ENCODE measurements around the gene TMEM69.
"Not testable (repeated sequence)": the region's sequence is repeated elsewhere in the genome, so short reads cannot be mapped to it uniquely, and the experiment has no call there.

Gene TMEM69

GRCh38 chr1:45687754-45688740, at the start of gene TMEM69:
Gene TMEM69, plus strand, starts transcription at chr1:45688181. Its CDS starts 2,888 bp downstream, at chr1:45691069.
- DNase-seq = peak; percentile 92

- DNase-seq = no peak
Measured at GRCh38 chr1:45640293-45640692, 47.7 kb upstream of the TMEM69 start.

GRCh38 chr1:45643321-45643720, 44.7 kb upstream of the TMEM69 start:
- no peak for DNase-seq

DNA sequence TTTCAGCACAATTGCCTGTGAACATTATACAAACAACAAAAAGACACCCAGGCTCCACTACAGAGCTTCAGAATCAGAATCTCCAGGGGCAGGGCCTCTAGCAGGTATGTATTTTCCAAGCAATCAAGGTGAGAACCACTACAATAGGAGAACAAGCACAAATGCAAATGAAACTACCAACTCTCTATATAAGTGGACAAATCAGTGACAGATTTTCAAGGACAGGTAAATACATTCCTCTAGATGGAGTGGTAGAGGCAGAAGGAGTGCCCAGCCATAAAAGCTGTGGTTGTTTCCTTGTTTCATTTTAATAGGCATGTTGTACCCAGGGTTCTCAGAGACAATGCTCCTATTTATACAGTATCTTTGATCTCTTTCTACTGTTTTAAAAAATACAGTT, 44.0 kb upstream of the TMEM69 start:
- DNase-seq = no peak

DNA sequence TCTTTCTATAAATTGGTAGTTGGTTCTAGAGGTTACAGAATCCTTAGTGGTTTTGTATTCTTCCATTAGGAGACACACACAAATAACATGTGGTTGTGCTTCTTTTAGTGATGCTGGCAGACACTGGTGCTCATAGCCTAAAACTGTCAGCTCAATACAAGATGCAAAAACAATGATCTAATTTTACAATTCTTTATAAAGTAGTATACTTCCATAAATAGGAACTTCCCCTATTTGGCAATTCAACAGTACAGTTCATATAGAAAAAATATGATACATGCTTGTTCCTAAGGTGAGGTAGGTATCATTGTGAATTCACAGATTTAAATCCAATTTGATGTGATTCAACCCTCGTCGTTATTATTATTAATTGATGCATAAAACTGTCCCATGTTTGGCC, 43.3 kb upstream of the TMEM69 start:
- DNase-seq = no peak

- no peak for DNase-seq
Measured at GRCh38 chr1:45647248-45648021, 40.5 kb upstream of the TMEM69 start.

- no peak for DNase-seq
Measured at GRCh38 chr1:45654540-45655280, 33.3 kb upstream of the TMEM69 start.

- DNase-seq = no peak
Measured at GRCh38 chr1:45656573-45657226, 31.3 kb upstream of the TMEM69 start.

DNA sequence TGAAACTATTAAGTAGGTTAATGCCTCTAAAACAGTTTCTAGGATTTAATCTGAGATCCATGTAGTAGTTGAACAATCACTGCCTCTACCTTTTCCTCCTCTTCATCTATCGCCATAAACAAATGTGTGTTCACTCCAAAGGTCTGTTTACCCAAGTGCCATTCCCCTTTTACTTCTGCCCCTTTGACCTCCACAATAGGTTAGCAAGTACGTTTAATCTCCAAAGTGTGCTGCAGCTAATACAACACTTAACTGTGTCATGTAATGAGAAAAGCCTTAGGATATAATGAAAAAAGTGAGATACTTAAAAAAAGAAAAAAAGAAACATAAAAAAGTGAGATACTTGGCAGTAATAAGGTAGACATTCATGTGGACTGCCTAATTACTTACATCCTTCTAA, 29.8 kb upstream of the TMEM69 start:
- no peak for DNase-seq

DNA sequence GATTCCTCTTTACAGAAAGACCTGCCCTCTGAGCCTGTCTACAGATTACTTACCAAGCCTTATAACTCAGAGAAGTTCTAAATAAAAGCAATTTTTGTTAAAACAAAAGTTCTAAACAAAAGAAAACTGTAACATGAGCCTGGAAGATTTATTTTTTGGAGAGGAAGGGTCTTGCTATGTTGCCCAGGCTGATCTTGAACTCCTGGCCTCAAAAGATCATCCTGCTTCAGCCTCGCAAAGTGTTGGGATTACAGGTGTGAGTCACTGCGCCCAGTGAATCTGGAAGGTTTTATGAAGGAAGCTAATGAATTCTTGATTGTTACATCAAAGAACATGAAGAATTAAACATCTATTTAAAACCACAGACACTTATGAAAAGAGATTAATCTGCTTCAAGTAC, 28.8 kb upstream of the TMEM69 start:
- DNase-seq = no peak

DNA sequence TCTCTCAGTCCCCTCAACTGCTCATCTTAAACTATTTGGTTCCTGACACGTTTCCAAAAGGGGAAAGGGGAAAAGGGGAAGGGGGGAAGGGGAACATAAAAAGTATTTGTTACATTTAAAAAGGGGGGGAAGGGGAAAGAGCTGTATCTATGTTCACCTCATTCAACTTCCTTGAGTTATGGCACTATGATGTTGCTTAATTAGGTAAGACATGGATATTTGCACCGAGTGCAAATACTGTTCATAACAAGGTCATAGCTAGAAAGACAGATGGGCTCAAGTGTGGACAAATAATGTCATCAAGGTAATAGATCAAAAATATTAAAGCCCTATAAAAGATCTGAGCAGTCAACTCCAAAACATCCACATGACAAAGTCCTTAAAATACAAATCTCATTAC, 27.6 kb upstream of the TMEM69 start:
- DNase-seq = no peak

DNA sequence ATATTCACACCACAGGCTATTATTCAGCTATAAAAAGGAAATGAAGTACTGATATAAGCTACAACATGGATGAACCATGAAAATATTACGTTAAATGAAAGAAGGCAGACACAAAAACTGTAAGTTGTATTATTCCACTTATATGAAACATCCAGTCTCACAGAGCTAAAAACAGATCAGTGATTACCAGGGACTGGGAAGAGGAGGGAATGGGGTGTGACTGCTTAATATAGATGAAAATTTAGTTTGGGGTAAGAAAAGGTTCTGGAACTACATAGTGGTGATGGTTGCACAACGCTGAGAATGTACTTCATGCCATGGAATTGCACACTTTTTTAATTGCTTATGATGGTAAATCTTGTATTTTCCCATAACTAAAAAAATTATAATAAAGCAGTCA, 21.1 kb upstream of the TMEM69 start:
- no peak for DNase-seq

DNA sequence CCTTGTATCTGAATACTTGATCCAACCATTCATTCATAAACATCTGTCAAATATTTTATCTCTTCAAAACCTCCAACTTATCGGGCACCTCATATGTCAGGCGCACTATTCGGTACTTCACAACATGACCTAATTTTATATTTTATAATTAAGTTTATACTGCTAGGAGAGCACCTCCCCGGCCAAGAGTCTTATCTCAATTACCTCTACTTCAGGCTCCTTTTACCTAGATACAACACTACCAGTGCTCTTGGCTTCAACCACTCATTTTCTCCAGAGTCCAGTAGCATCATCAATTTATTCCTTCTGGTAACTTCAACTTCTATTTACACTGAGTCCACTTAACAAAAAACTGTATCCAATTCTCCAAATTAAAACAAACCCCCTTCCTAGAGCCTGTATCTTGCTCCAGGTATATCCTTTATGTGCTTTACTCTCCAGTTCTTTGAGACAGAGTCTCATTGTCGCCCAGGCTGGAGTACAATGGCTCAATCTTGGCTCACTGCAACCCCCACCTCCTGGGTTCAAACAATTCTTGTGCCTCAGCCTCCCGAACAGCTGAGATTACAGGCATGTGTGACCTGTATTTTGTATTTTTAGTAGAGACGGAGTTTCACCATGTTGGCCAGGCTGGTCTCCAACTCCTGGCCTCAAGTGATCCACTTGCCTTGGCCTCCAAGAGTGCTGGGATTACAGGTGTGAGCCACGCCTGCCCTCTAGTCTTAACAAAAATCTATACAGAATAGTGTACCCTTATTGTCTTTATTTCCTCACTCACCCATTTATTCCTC, 20.5 kb upstream of the TMEM69 start:
- no peak for DNase-seq

- no peak for DNase-seq
Measured at GRCh38 chr1:45668526-45668925, 19.5 kb upstream of the TMEM69 start.

- DNase-seq = no peak
Measured at GRCh38 chr1:45669379-45669778, 18.6 kb upstream of the TMEM69 start.

GRCh38 chr1:45669859-45670655, 17.9 kb upstream of the TMEM69 start:
- DNase-seq = no peak

DNA sequence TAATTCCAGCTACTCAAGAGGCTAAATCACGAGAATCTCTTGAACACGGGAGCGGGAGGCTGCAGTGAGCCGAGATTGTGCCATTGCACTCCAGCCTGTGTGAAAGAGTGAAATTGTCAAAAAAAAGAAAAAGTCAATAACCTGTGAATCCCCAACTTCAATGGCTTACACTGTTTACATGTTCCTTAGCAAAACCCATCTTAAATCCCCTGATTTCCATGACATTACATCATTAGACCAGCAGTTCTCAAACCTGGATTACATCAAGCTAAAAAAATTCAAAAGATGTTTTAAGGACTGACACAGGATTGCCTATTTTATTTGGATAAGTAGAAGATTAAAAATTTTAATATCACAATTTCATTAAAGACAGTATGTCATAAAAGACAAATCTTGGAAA, 14.0 kb upstream of the TMEM69 start:
- DNase-seq = no peak

DNA sequence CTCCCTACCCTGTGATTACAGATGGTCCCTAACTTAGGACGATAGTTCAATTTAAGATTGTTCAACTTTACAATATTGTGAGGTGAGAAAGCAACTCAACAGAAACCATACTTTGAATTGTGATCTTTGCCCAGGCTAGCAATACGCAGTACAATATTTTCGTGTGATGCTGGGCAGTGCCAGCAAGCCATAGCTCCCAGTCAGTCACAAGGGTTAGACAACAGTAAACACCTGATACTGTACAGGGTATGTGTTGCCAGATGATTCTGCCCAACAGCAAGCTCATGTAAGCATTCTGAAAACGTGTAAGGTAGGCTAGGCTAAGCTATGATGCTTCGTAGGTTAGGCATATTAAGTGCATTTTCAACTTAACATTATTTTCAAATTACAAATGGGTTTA, 13.5 kb upstream of the TMEM69 start:
- no peak for DNase-seq

GRCh38 chr1:45676553-45676952, 11.4 kb upstream of the TMEM69 start:
- DNase-seq = not testable (repeated sequence)

GRCh38 chr1:45677751-45678245, 10.2 kb upstream of the TMEM69 start:
- no peak for DNase-seq

DNA sequence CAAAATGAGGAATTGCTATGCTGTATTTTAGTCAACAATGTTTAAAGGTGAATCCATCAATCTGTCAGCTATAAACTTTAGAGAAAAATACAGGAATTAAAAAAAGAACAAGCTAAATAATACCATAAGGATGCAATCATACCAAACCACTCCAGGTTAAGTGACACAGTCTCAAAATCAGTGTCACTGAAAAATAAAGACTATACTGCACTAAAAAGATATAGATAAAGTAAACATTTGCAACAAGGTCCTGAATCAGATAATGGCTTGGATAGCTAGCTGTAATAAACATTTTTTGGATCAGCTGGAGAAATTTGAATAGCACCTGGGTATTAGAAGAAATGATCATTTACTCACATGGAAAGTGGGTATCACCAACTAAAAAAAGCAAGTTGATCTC, 9.5 kb upstream of the TMEM69 start:
- DNase-seq = no peak

All from NCI-H2227 treated with DMSO at 0.1 percent for 48 hours (cell line).